GM19099 (cell line): ENCODE data around the gene RALGAPB.
A peak's percentile ranks its signal among the peaks of the same experiment; 100 is the strongest.

Source experiments
- POLR2A ChIP-seq: IDR thresholded peaks from 3 replicates; pipeline ENCODE4 v1.6.1; 2011; ENCODE audit warnings: low read depth; ENCODE audit not compliant: insufficient read length; ENCODE audit errors: extremely low read depth

Gene RALGAPB

DNA sequence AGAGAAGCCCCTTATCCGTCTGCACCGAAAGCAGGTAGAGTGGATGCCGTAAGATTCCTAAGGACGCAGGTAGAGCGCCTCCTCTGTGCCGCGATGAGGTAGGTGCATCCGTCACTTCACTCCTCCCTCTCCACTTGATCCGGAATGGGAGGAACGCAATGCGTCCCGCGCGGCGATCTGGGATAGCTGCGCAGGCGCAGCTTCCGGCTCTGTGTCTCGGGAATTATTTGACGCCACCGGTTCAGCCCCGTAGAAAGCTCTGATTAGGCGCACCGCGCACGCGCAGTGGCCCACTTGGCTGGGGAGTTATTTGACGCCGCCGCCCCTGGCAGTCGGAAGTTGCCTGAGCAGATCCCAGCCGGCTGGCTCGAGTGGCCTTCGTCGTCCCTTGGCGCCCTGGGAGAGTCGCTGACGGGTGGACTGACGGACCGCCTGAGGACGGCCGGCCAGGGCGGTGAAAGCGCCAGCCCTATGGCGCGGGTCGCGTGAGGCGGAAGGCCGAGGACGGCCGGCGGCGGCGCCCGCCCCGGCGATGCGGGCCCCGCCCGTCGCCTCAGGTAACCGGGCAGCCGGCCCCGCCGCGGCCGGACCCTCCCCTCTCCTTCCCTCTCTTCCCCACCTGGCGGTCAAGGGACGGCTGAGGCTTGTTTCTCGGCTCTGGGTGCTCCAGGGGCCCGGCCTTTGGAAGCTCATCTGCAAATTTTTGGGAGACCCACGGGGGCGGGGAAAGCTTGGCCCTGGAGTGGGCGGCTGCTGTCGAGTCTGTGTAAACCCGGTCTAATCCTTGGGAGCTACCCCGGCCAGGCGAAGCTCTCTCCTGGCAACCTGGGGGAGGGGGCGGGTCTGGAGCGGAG lies at the start of gene RALGAPB:
Gene RALGAPB, plus strand, starts transcription at position 331 of the 854 bp plus-strand sequence. CDS start 15,590 bp downstream, outside the sequence.
- TF ChIP-seq POLR2A: peak; percentile 74

- TF ChIP-seq POLR2A: no peak
Observed at GRCh38 chr20:38423541-38423940, 49.1 kb upstream of the RALGAPB start.

- TF ChIP-seq POLR2A: no peak
Observed at GRCh38 chr20:38424401-38424800, 48.2 kb upstream of the RALGAPB start.

DNA sequence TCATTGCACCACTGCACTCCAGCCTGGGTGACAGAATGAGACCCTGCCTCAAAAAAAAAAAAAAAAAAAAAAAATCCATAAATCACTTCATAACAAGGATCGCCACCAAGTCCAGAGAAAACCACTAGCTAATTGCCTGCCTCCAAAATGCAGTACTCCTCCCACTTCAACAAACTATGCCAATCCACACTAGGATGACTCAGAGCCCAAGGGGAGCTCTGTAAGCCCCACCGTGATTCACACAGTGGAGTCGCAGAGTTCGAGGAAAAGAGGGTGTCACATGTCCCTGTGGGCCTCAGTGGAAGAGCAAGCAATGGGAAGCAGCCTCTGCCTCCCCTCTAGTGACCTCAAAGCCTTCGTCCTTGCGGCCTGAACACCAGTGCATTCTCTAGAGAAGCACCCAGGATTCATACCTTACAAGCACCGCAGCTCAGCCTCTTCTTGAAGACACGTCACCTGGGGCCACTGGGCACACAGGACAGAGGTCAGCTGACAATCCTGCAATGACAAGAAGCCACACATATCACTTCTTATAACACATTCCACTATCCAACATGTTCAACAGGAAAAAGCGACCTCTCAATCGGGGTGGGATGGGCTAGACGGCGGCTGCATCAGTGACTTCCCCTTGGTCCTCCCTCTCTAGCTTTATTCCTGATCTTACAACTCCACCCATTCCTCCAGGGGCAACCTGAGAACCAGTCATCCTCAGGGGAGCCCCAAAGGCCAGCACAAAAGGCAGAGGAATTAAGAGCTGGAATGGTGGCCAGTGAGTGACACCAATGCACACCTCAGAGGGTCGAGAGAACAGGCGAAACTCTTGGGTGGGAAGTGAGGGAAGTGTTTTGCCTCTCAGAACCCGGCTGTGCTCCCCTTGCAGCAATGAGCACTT lies 46.4 kb upstream of the RALGAPB start:
- no peak for TF ChIP-seq POLR2A

DNA sequence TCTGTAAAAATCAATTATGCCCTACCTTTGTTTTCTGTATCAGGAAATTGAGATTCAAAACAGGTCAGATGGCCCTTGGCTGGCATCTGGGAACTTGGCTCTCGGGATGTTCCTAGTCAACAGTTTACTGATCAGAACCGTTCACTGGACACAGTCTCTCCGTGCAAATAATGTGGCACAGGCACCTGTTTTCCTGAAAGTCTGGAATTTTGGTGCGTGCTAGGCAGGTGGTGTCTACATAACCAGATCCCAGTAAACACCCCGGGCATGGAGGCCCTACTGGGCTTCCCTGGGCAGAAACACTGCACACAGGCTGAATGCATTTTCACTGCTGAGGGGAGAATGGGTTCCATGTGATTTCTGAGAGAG lies 45.0 kb upstream of the RALGAPB start:
- TF ChIP-seq POLR2A: no peak

DNA sequence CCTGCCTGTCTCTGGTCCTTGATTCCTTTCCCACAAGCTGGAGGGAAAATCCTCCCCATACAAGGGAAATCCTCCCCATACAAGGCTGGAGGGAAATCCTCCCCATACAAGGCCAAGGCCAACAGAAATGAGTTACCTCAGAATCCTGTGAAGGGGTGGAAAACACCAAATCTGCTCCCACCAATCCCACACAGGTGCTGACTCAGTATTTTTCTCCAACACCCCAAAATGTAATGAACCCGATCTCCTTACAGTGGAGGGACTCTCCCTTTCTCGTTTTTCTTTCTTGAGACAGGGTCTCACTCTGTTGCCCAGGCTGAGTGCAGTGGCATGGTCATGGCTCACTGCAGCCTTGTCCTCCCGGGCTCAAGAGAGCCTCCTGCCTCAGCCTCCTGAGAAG lies 43.8 kb upstream of the RALGAPB start:
- no peak for TF ChIP-seq POLR2A

DNA sequence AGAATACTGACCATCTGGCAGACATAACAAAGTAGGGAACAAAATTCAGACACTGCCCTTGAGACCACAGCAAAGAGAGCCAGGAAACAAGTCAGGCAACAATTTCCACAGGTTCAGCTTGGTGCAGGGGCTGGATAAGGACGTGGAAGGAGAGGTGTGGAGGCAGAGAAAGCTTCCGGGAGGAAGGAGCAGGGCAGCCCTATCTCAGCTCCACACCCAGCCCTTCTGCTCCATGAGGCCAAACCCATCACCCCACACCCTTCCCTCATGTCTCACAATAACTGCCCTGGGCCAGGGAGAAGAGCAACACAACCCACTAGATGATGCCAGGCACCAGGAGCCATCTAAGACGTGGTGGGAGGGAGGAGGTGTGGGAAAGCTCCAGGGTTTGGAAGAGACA lies 43.3 kb upstream of the RALGAPB start:
- no peak for TF ChIP-seq POLR2A

DNA sequence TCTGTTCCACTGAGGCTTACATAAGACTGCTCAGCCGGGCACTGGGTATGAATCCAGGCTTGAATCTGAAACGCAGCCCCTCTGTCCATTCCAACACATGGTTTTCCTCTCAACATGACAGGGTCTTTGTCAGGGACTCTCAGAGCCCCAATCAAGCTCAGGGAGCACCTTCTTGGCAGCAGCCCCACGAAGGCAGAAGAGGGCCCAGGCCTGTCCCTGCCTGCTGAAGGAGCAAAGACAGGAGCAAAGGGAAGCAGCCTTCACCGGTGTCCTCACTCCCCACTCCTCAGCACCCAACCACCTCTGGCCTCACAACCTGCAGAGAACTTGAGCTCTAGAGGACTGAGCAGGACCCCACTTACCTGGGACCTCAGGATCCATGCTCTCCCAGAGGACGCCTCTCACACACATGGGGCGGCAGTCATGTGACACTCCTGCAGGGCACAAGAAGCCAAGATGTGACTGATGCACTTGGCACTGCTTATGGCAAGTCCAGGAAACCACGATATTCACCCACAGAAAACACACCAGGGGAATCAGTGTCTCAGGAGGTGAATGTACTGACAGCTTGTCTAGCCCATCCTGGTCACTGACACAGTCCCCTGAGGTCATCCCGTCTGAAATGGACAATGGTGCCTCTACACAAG lies 41.8 kb upstream of the RALGAPB start:
- no peak for TF ChIP-seq POLR2A

DNA sequence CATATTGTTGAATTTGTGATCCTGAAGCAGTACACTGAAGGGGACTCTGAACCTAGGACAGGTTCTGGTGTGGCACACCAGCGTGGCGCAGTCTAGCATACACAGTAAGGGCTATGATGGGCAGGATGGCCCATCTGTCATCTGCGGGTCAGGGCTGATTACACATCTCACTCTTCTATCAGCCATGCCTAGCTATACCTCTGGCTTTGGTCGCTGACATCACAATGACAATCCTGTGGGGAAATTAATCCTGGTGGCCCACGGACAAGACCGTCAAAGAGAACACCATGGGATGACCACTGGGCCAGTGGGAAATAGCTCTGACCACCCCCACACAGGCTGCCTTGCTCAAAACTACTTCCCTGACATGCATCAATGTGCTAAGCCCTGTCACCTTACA lies 40.4 kb upstream of the RALGAPB start:
- TF ChIP-seq POLR2A: no peak

- no peak for TF ChIP-seq POLR2A
Observed at GRCh38 chr20:38433304-38433972, 39.2 kb upstream of the RALGAPB start.

GRCh38 chr20:38434301-38434741 lies 38.3 kb upstream of the RALGAPB start:
- no peak for TF ChIP-seq POLR2A

DNA sequence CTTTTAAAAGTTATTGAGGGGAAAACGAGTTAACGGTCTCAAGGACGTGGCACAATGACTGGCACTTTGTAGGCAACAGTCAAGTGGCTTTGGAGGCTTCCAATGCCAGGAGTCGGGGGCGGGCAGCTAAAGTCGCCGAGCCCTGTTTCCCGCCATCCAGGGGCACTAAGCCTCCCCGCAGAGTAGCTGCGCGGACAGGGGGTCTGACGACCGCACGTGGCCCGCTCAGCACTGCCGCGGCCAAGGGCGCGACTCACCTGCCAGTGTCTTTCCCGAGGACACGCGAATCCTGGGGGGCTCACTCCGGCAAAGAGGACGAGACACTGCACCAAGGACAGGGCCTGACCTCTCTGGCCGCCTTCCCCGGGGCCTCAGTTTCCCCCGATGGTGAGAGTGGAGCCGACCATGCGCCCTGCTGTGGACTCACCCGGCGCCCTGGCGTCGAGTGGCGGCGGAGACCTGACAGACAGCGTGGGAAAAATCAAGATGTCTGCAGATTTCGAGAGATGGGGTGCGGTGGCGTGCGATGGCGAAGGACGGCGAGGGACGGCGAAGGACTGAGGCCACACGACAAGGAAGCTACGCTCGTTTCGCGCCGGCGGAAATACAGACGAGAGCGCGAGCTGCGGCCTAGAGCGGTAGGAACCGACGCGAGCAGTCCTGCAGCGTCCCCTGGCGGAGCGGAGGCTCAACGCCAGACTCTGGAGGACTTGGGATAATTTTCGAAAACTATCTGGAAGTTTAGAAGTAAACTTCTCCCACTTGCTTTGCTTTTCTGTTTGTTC lies 37.7 kb upstream of the RALGAPB start, which contains the start of gene SNHG17:
Gene SNHG17, minus strand, starts transcription at position 559 of the 785 bp plus-strand sequence.
- TF ChIP-seq POLR2A: peak; percentile 98

GRCh38 chr20:38435555-38435939 lies 37.1 kb upstream of the RALGAPB start:
- no peak for TF ChIP-seq POLR2A

- no peak for TF ChIP-seq POLR2A
Observed at GRCh38 chr20:38437796-38438195, 34.8 kb upstream of the RALGAPB start.
